ENCODE results near the gene PDK1.

GRCh38 chr2:172613040-172613439, 57.1 kb downstream of the PDK1 start:
- no peak for TF ChIP-seq SIN3A (IDR thresholded peaks at IDR 0.05; ENCODE audit: borderline replicate concordance, insufficient read depth, low read depth, low read length)
- TF ChIP-seq, protein P1, sequence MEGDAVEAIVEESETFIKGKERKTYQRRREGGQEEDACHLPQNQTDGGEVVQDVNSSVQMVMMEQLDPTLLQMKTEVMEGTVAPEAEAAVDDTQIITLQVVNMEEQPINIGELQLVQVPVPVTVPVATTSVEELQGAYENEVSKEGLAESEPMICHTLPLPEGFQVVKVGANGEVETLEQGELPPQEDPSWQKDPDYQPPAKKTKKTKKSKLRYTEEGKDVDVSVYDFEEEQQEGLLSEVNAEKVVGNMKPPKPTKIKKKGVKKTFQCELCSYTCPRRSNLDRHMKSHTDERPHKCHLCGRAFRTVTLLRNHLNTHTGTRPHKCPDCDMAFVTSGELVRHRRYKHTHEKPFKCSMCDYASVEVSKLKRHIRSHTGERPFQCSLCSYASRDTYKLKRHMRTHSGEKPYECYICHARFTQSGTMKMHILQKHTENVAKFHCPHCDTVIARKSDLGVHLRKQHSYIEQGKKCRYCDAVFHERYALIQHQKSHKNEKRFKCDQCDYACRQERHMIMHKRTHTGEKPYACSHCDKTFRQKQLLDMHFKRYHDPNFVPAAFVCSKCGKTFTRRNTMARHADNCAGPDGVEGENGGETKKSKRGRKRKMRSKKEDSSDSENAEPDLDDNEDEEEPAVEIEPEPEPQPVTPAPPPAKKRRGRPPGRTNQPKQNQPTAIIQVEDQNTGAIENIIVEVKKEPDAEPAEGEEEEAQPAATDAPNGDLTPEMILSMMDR (IDR thresholded peaks at IDR 0.05) = no peak
- TF ChIP-seq POLR2AphosphoS5 (IDR thresholded peaks at IDR 0.05; ENCODE audit: low read depth, low read length) = no peak
- TF ChIP-seq, protein P2, sequence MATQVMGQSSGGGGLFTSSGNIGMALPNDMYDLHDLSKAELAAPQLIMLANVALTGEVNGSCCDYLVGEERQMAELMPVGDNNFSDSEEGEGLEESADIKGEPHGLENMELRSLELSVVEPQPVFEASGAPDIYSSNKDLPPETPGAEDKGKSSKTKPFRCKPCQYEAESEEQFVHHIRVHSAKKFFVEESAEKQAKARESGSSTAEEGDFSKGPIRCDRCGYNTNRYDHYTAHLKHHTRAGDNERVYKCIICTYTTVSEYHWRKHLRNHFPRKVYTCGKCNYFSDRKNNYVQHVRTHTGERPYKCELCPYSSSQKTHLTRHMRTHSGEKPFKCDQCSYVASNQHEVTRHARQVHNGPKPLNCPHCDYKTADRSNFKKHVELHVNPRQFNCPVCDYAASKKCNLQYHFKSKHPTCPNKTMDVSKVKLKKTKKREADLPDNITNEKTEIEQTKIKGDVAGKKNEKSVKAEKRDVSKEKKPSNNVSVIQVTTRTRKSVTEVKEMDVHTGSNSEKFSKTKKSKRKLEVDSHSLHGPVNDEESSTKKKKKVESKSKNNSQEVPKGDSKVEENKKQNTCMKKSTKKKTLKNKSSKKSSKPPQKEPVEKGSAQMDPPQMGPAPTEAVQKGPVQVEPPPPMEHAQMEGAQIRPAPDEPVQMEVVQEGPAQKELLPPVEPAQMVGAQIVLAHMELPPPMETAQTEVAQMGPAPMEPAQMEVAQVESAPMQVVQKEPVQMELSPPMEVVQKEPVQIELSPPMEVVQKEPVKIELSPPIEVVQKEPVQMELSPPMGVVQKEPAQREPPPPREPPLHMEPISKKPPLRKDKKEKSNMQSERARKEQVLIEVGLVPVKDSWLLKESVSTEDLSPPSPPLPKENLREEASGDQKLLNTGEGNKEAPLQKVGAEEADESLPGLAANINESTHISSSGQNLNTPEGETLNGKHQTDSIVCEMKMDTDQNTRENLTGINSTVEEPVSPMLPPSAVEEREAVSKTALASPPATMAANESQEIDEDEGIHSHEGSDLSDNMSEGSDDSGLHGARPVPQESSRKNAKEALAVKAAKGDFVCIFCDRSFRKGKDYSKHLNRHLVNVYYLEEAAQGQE (IDR thresholded peaks at IDR 0.05; ENCODE audit: insufficient read depth in 1 of 2, low read depth in 2 of 2, low read length in 1 of 2) = no peak
